Gastrocnemius medialis (tissue), 4 donors: ENCODE measurements around the gene KNG1.

Experiments
- POLR2A ChIP-seq, 2 donors: fragments of 450-650 bp; IDR thresholded peaks; one replicate each; pipeline ENCODE4 v1.6.1; 2017; ENCODE audit warnings: antibody characterized with exemption in 2 of 2, mild to moderate bottlenecking in 2 of 2, moderate library complexity in 2 of 2
- TF ChIP-seq, protein P1 (sequence below), 5 experiments: fragments of 450-650 bp in 3 of 5; fragments of 200-600 bp in 2 of 5; sonication (generic) in 2 of 5; IDR thresholded peaks in 4 of 5; conservative IDR thresholded peaks in 1 of 5; 1 replicate in 4 of 5; 2 replicates in 1 of 5; pipeline ENCODE4 v1.5.1; 2016 to 2019; ENCODE audit warnings: antibody characterized with exemption in 5 of 5, mild to moderate bottlenecking in 3 of 5, moderate library complexity in 3 of 5

DNA sequence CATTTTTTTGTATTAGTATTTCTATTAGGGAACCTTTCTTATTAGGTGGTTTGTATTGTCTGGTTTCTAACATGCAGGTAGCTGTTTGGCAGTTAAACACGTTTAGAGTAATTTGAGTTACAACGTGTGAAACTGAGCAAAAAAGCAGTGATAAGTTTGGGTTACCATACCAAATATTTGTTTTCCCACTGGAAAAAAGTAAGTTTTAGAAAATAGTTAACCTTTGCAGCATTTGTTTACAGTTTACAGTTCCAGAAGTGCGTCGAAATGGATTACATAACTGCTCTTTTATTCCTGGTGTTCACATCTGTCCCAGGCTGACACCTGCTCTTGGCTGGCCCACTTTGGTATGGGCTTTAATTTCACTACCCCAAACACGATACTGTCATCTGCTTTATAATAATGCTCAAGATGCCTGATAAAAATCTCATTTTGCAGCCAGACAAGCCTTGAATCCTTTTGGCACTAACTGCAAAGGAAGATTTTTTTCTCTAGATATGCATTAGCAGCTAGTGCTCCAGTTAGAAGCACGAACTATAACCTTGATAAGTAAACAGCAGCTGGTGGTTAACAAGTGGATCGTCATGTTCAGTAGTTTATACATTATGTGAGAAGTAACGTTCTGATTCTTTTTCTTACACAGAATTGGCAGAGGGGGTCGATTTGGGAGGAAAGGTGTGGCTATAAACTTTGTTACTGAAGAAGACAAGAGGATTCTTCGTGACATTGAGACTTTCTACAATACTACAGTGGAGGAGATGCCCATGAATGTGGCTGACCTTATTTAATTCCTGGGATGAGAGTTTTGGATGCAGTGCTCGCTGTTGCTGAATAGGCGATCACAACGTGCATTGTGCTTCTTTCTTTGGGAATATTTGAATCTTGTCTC is 71.6 kb downstream of the KNG1 start:
- TF ChIP-seq, protein P1, sequence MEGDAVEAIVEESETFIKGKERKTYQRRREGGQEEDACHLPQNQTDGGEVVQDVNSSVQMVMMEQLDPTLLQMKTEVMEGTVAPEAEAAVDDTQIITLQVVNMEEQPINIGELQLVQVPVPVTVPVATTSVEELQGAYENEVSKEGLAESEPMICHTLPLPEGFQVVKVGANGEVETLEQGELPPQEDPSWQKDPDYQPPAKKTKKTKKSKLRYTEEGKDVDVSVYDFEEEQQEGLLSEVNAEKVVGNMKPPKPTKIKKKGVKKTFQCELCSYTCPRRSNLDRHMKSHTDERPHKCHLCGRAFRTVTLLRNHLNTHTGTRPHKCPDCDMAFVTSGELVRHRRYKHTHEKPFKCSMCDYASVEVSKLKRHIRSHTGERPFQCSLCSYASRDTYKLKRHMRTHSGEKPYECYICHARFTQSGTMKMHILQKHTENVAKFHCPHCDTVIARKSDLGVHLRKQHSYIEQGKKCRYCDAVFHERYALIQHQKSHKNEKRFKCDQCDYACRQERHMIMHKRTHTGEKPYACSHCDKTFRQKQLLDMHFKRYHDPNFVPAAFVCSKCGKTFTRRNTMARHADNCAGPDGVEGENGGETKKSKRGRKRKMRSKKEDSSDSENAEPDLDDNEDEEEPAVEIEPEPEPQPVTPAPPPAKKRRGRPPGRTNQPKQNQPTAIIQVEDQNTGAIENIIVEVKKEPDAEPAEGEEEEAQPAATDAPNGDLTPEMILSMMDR (IDR thresholded peaks at IDR 0.05 in 4 of 5, conservative IDR thresholded peaks at IDR 0.05 in 1 of 5): no peak
- TF ChIP-seq POLR2A (IDR thresholded peaks at IDR 0.05): no peak
